Stimulated activated CD8-positive, alpha-beta memory T cell treated with anti-CD3 and anti-CD28 coated beads, Interleukin-4, amount 100 ng/mL, for 4 hours (primary cell): ENCODE data around the gene ECM1.

ENCODE experiments used
- DNase-seq, 2 donors: peaks; one replicate each; pipeline ENCODE4 v3.0.0-alpha.2; 2020; ENCODE audit warnings: low read depth in 2 of 2, low spot score in 1 of 2

Gene ECM1

GRCh38 chr1:150511985-150512660 lies 4.2 kb downstream of the ECM1 start:
- DNase-seq, result no peak

DNA sequence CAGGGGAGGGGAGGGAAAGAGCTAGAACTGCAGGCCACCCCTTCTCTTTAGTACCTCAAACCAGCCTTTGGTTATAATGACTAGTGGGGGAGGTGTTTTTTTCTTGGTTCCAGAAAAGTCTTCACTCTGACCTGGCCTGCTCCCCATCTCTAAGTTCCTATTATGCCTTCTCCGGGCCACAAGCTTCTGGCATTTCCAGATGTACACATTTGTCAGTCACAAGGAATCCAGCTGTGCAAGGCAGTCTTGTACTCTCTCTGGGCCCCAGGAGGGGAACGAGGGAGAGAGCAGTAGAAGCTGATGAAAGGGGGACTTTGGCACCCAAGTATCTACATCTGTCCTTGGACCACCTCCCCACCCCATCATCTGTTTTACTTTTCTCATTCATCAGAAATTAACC lies 4.9 kb downstream of the ECM1 start:
- no peak for DNase-seq

DNA sequence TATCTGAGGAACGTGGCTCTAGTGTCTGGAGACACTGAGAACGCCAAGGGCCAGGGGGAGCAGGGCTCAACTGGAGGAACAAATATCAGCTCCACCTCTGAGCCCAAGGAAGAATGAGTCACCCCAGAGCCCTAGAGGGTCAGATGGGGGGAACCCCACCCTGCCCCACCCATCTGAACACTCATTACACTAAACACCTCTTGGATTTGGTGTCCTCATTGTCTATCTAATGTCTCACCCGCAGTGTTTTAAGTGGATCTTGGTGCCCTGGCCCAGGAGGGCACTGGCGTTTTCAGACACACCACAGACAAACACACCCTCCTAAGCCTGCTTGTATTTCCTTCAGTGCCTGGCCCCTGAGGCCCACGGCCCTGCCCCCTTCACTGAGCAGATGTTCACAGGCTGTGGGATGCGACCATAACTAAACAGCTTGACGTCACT lies 5.5 kb downstream of the ECM1 start:
- no peak for DNase-seq

- DNase-seq, result no peak
Measured at GRCh38 chr1:150514260-150514659, 6.4 kb downstream of the ECM1 start.

DNA sequence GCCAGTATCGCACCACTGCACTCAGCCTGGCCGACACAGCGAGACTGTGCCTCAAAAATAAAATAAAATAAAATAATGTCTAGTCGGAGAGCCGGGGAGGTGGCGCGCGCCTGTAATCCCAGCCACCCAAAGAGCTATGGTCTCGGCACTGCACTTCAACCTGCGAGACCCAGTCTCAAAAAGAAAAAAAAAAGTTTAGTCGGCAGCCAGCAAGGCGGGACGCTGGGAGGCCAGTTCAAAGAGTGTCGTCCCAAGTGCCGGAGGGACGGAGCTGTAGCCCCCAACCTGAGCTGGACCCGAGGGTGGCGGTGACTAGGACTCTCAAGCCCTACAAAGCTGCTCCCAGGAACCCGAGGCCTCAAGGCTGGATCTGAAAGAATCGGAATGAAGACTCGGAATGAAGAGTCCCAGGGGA lies 7.0 kb downstream of the ECM1 start:
- no peak for DNase-seq

- peak; percentile 71 to 84 for DNase-seq
Measured at GRCh38 chr1:150515328-150516049, 7.6 kb downstream of the ECM1 start, which contains the start of gene FALEC. Gene FALEC, plus strand, starts transcription at chr1:150515752.

GRCh38 chr1:150516050-150516591 lies 8.2 kb downstream of the ECM1 start:
- DNase-seq, result no peak

GRCh38 chr1:150516616-150517015 lies 8.7 kb downstream of the ECM1 start:
- no peak for DNase-seq

- no peak for DNase-seq
Measured at GRCh38 chr1:150521196-150521968, 13.5 kb downstream of the ECM1 start.

DNA sequence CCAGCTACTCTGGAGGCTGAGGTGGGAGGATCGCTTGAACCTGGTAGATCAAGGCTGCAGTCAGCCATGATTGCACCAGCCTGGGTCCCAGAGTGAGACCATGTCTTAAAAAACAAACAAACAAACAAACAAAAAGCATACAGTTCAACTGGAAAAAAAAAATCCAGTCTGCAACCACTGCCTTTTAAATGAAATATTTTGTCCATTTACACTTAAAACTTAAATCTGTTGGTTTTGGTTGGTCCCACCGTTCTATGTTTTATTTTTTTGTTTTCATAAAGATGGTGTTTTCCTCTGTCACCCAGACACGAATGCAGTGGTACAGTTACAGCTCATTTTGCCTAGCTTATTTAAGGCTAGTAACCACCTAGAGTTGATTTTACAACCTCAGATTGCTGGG lies 17.4 kb downstream of the ECM1 start:
- no peak for DNase-seq

GRCh38 chr1:150528196-150528595 lies 20.3 kb downstream of the ECM1 start:
- DNase-seq, result no peak

GRCh38 chr1:150529017-150529416 lies 21.1 kb downstream of the ECM1 start:
- DNase-seq, result no peak

DNA sequence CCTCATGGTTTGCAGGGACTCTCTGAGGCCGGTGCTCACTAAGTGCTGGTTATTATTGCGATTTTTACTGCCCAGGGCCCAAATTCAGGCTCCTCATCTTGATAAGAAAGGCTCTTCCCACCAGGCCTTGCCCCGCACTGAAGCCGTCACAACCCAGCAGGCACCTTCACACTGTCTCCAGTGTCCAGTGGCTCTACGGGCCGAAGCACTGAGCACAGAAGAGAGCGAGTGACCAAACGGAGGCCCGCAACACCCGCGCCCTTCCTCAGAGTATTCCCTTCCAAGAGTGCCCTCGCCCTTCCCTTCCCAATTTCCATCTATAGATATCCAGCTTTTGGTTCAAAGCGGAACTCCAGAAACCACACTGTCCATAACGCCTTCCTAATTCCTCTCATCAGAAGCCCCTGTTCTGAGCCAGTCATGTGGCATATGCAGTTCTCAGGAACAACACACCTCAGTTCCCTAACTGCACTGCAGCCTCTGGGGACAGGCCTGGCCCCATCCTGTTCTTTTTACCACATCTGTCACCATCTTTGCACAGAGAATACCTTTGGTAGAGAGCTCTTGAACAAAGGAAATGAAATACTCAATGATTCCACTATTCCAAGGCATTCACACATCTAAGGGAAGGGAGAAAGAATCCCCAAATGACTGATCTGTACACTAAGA lies 22.7 kb downstream of the ECM1 start:
- DNase-seq, result no peak

DNA sequence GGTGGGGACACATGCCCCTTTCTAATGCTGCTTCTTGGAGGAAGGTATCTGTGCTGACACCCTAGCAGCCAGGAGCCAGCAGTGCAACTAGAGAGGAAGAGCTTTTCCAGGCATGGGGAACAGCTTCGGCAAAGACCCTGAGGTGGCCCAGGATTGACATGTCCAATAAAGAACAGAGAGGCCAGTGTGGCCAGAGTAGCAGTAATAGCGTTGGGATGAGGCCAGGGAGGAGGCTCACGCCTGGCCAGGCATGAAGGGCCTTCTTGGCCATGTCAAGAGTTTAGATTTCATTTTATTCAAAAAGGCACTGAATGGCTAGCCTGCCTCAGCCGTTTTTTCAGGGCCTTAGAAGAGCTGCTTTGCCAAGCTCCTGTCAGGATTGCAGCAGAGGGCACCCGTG lies 25.0 kb downstream of the ECM1 start:
- no peak for DNase-seq

DNA sequence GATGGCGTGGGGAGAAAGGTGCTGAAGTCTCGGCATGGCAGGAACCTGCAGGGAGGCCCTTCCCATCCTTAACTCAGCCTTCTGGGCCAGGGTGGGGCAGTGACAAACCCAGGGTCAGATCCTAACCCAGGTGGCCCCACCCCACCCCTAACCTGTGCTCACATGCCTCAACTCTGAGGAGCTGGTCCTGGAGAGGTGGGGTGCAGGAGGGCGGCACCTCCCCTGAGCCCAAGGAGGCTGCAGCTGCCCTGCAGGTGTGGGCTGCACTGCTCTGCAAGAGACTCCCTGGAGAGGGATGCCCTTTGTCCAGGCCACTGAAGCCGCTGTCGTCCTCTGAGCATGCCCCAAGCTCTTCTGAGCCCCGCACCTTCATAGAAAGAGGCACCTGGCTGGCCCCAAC lies 26.1 kb downstream of the ECM1 start:
- no peak for DNase-seq

- no peak for DNase-seq
Measured at GRCh38 chr1:150535511-150536287, 27.8 kb downstream of the ECM1 start.

GRCh38 chr1:150536836-150537731 lies 29.2 kb downstream of the ECM1 start:
- DNase-seq, result no peak

GRCh38 chr1:150537732-150538684 lies 30.1 kb downstream of the ECM1 start:
- no peak for DNase-seq
